A549 (cell line): ENCODE measurements around the gene PRPF40A. TPM values are rescaled to one million over a fixed set of nuclear protein-coding genes. Genes with fewer than 3 reads are reported as not detected.

Source experiments
- ATAC-seq, 2 experiments: fragments of 200-7000 bp in 1 of 2; fragments of >200 bp in 1 of 2; cut with Nextera tagmentation in 1 of 2; cut with Tn5 transposase in 1 of 2; 3 replicates each; pipeline versions ENCODE4 v1.8.0 to v1.9.1; 2018 to 2020; ENCODE audit warnings: mild to moderate bottlenecking in 1 of 2, moderate library complexity in 1 of 2
- CTCF ChIA-PET: fragments of 300-600 bp; sonication (Branson Sonifier 250); formaldehyde crosslinking; extraction: SDS; loops from one replicate; lab custom pipeline; 2021; ENCODE audit warnings: antibody characterized with exemption, inconsistent platforms; lab: Yijun Ruan, JAX
- POLR2A ChIA-PET: fragments of 350-600 bp; formaldehyde crosslinking; extraction: SDS; loops from one replicate; lab custom pipeline; 2021; ENCODE audit warnings: antibody characterized with exemption, inconsistent platforms; lab: Yijun Ruan, JAX
- DNase-seq, 2 experiments: peaks; one replicate each; pipeline versions ENCODE4 v3.0.0 to v3.0.0-alpha.2; 2011 to 2016; ENCODE audit warnings: low read depth in 1 of 2, low spot score in 1 of 2
- FAIRE-seq: peaks from 2 replicates; lab custom pipeline; 2011; peaks lifted over from hg19 to GRCh38; lab: Jason Lieb, UNC
- H3K27ac ChIP-seq, 2 experiments: fragments of >200 bp; sonication (Bioruptor Twin); formaldehyde crosslinking; 3 replicates each; pipeline ENCODE4 v1.5.1; 2016 to 2017
- H3K4me1 ChIP-seq: fragments of >200 bp; sonication (Bioruptor Twin); formaldehyde crosslinking; 3 replicates; pipeline ENCODE4 v1.6.1; 2016
- H3K4me2 ChIP-seq: fragments of >200 bp; sonication (Bioruptor Twin); formaldehyde crosslinking; 3 replicates; pipeline ENCODE4 v1.6.1; 2016
- H3K4me3 ChIP-seq: fragments of >200 bp; sonication (Bioruptor Twin); formaldehyde crosslinking; 3 replicates; pipeline ENCODE4 v1.5.1; 2016
- H3K9me3 ChIP-seq: fragments of >200 bp; sonication (Bioruptor Twin); formaldehyde crosslinking; 3 replicates; pipeline ENCODE4 v1.6.1; 2016
- BHLHE40 ChIP-seq: IDR thresholded peaks from 2 replicates; pipeline ENCODE4 v1.6.1; 2012; ENCODE audit warnings: low read depth, low read length, inconsistent platforms
- CBX2 ChIP-seq: fragments of 200-600 bp; sonication (generic); IDR thresholded peaks from 2 replicates; pipeline ENCODE4 v1.6.1; 2016; ENCODE audit warnings: low read depth, mild to moderate bottlenecking, borderline replicate concordance
- CBX8 ChIP-seq: fragments of 200-600 bp; sonication (generic); IDR thresholded peaks from 2 replicates; pipeline ENCODE4 v1.6.1; 2016
- CHD4 ChIP-seq: fragments of 200-600 bp; sonication (generic); IDR thresholded peaks from 2 replicates; pipeline ENCODE4 v1.6.1; 2016; ENCODE audit warnings: antibody characterized with exemption, mild to moderate bottlenecking, borderline replicate concordance
- EHF ChIP-seq: fragments of 250-450 bp; sonication (Bioruptor Pico); IDR thresholded peaks from 2 replicates; pipeline ENCODE4 v1.5.0; 2020; ENCODE audit warnings: mild to moderate bottlenecking
- EHMT2 ChIP-seq: fragments of 200-600 bp; sonication (generic); IDR thresholded peaks from 2 replicates; pipeline ENCODE4 v1.6.1; 2016; ENCODE audit warnings: antibody characterized with exemption, low read depth, mild to moderate bottlenecking, moderate library complexity
- ESRRA ChIP-seq: fragments of 150-350 bp; IDR thresholded peaks from 2 replicates; pipeline ENCODE4 v1.6.1; 2014; ENCODE audit warnings: mild to moderate bottlenecking, low read length, borderline replicate concordance
- FOXS1 ChIP-seq: fragments of 250-450 bp; sonication (Bioruptor Pico); IDR thresholded peaks from 2 replicates; pipeline ENCODE4 v1.5.0; 2020; ENCODE audit warnings: mild to moderate bottlenecking, moderate library complexity
- GATA3 ChIP-seq: IDR thresholded peaks from 2 replicates; pipeline ENCODE4 v1.6.1; 2012; ENCODE audit warnings: borderline replicate concordance
- HDAC2 ChIP-seq: fragments of 200-600 bp; sonication (generic); IDR thresholded peaks from 2 replicates; pipeline ENCODE4 v1.6.1; 2016
- HEYL ChIP-seq: fragments of 250-450 bp; sonication (Bioruptor Pico); IDR thresholded peaks from 2 replicates; pipeline ENCODE4 v1.8.0; 2021; ENCODE audit warnings: mild to moderate bottlenecking, moderate library complexity
- HOXA7 ChIP-seq: fragments of 250-450 bp; sonication (Bioruptor Pico); IDR thresholded peaks from 2 replicates; pipeline ENCODE4 v1.5.0; 2020; ENCODE audit warnings: mild to moderate bottlenecking, moderate library complexity
- JUNB ChIP-seq: fragments of >200 bp; sonication (Bioruptor Twin); formaldehyde crosslinking; IDR thresholded peaks from 2 replicates; pipeline ENCODE4 v1.6.1; 2016
- KDM1A ChIP-seq: fragments of 200-600 bp; sonication (generic); IDR thresholded peaks from 2 replicates; pipeline ENCODE4 v1.6.1; 2016; ENCODE audit warnings: low read depth, mild to moderate bottlenecking
- MAFK ChIP-seq: fragments of 450-650 bp; IDR thresholded peaks from 2 replicates; pipeline ENCODE4 v1.6.1; 2014; ENCODE audit not compliant: partially characterized antibody
- NPAS2 ChIP-seq: fragments of 250-450 bp; sonication (Bioruptor Pico); IDR thresholded peaks from 2 replicates; pipeline ENCODE4 v1.8.0; 2022; ENCODE audit warnings: mild to moderate bottlenecking, moderate library complexity, borderline replicate concordance
- RARB ChIP-seq: fragments of 250-450 bp; sonication (Bioruptor Pico); IDR thresholded peaks from 2 replicates; pipeline ENCODE4 v1.8.0; 2021; ENCODE audit warnings: mild to moderate bottlenecking, moderate library complexity
- RFX5 ChIP-seq: fragments of 450-650 bp; IDR thresholded peaks from 2 replicates; pipeline ENCODE4 v1.7.1; 2014; ENCODE audit warnings: antibody characterized with exemption, mild to moderate bottlenecking, moderate library complexity
- RNF2 ChIP-seq: fragments of 200-600 bp; sonication (generic); IDR thresholded peaks from 2 replicates; pipeline ENCODE4 v1.6.1; 2016; ENCODE audit warnings: low read depth, mild to moderate bottlenecking, antibody characterized with exemption, moderate library complexity, borderline replicate concordance
- SMC3 ChIP-seq: fragments of >200 bp; sonication (Bioruptor Twin); formaldehyde crosslinking; IDR thresholded peaks from 3 replicates; pipeline ENCODE4 v1.6.1; 2018; ENCODE audit warnings: inconsistent platforms
- SREBF2 ChIP-seq: fragments of 450-650 bp; IDR thresholded peaks from 2 replicates; pipeline ENCODE4 v1.6.1; 2014; ENCODE audit warnings: mild to moderate bottlenecking, moderate library complexity
- TP53 ChIP-seq: fragments of 250-450 bp; sonication (Bioruptor Pico); IDR thresholded peaks from 2 replicates; pipeline ENCODE4 v1.5.0; 2021; ENCODE audit warnings: mild to moderate bottlenecking, moderate library complexity
- ZNF302 ChIP-seq: fragments of 250-450 bp; sonication (Bioruptor Pico); IDR thresholded peaks from 2 replicates; pipeline ENCODE4 v1.9.0; 2021; ENCODE audit warnings: inconsistent platforms, mild to moderate bottlenecking, moderate library complexity
- WGBS: methylation state at CpG from one replicate; pipeline ENCODE4 v1.1.6; 2017; ENCODE audit errors: missing lambda C conversion rate; 5-methylcytosine and 5-hydroxymethylcytosine counted together
- polyA plus RNA-seq, 4 experiments: library from polyadenylated mRNA; depleted of rRNA in 3 of 4; stranded (reverse); fragments of >200 nt; fragmentation: RNase III in 1 of 4; extraction: RNeasy Plus Mini Kit Qiagen cat#74134 plus additional on column Dnase treatment in 1 of 4; gene quantifications; 2 replicates in 3 of 4; 3 replicates in 1 of 4; pipeline ENCODE4 v1.2.3, GENCODE V29; 2011 to 2017
- TF ChIP-seq, protein P1 (sequence below): IDR thresholded peaks from 2 replicates; pipeline ENCODE4 v1.6.1; 2012; ENCODE audit warnings: low read depth, borderline replicate concordance
- TF ChIP-seq, protein P2 (sequence below): fragments of >200 bp; sonication (Bioruptor Twin); formaldehyde crosslinking; IDR thresholded peaks from 2 replicates; pipeline ENCODE4 v1.6.1; 2016
- TF ChIP-seq, protein P3 (sequence below): fragments of 200-600 bp; sonication (generic); IDR thresholded peaks from 2 replicates; pipeline ENCODE4 v1.6.1; 2016; ENCODE audit warnings: antibody characterized with exemption, mild to moderate bottlenecking, moderate library complexity

The PRPF40A gene
- polyA plus RNA-seq, 2 of the 4 experiments (the other 2 are of a cell fraction) = 75.1 to 186 TPM

DNA sequence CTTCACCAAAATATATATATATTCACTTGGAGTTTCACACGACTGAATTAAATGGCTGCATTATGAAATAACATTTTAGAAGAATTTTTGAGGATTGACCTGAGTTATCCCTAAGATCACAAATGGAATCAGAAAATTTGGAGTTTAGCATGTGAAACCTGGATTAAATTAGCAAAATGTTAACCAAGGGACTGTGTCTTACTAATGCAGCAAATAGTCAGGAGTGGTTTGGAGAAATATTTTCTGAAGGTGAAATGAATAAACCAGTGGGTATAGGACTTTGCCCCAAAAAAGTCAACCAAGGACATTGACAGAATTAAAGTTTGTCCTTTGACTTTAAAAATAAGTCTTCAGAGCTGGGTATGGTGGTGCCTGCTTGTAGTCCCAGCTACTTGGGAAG is 111.2 kb downstream of the PRPF40A start:
- Histone ChIP-seq H3K9me3 (no peaks in the 10 kb centered on the region), H3K4me2 (no peak overlapping the region), H3K4me1 (no peaks in the 10 kb centered on the region), H3K27ac (no peak overlapping the region), H3K4me3 (no peak overlapping the region)
- DNase-seq = no peak
- ATAC-seq = no peak
- ChIA-PET POLR2A (interaction anchor here (0.6 kb wide), 1 partner anchor 31 kb away, joined by 4 read pairs; no protein-coding TSS in a partner anchor), CTCF (interaction anchor here (0.8 to 1.2 kb wide), 2 partner anchors 8 to 17 kb away, joined by 3 read pairs; no protein-coding TSS in a partner anchor)
- no peak for TF ChIP-seq CHD4
- no peak for TF ChIP-seq RFX5
- no peak for TF ChIP-seq FOXS1 (CRISPR knock-in tag)
- TF ChIP-seq EHMT2 = no peak
- no peak for TF ChIP-seq KDM1A
- TF ChIP-seq, protein P1, sequence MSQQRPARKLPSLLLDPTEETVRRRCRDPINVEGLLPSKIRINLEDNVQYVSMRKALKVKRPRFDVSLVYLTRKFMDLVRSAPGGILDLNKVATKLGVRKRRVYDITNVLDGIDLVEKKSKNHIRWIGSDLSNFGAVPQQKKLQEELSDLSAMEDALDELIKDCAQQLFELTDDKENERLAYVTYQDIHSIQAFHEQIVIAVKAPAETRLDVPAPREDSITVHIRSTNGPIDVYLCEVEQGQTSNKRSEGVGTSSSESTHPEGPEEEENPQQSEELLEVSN = no peak
- no peak for TF ChIP-seq BHLHE40
- no peak for TF ChIP-seq RARB
- TF ChIP-seq RNF2 = no peak
- TF ChIP-seq NPAS2 (CRISPR knock-in tag) = no peak
- TF ChIP-seq MAFK = no peak
- no peak for TF ChIP-seq ESRRA
- no peak for TF ChIP-seq ZNF302 (CRISPR knock-in tag)
- no peak for TF ChIP-seq JUNB
- no peak for TF ChIP-seq HEYL (CRISPR knock-in tag)
- TF ChIP-seq HOXA7 (CRISPR knock-in tag) = no peak
- no peak for TF ChIP-seq EHF (CRISPR knock-in tag)
- TF ChIP-seq HDAC2 = no peak
- no peak for FAIRE-seq
- WGBS = 82% methylated on average over 1 of the region's 1 CpG

DNA sequence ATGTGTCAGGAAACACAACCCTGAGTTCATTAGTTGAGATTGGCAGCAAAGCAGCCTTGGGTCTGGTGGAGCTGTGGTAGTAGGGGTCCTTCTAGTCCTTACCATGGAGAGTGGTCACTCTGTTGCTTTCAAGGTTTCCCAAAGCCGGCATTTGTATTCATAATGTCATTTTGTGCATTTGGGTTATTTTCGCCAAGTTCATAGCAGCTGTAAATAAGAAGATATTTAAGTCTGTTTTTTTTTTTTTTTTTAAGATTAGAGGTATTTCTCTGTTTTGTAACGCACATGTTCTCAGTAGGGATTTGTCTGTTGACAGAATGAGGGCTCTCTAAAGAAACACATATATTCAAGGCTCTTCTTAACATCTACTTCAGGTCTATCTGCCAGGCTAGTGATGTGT is 114.1 kb downstream of the PRPF40A start:
- Histone ChIP-seq H3K27ac (no peak overlapping the region), H3K9me3 (no peaks in the 10 kb centered on the region), H3K4me1 (peaks cover 8% of the 10 kb centered on the region; the same call in 2 of the 3 replicates), H3K4me3 (no peak overlapping the region), H3K4me2 (no peak overlapping the region)
- TF ChIP-seq GATA3 (no peak), CBX2 (no peak), SMC3 (no peak), ESRRA (no peak), CBX8 (no peak), HDAC2 (no peak), RNF2 (no peak), TP53 (CRISPR knock-in tag) (no peak), SREBF2 (no peak), KDM1A (no peak)
- TF ChIP-seq, protein P2, sequence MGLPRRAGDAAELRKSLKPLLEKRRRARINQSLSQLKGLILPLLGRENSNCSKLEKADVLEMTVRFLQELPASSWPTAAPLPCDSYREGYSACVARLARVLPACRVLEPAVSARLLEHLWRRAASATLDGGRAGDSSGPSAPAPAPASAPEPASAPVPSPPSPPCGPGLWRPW = no peak
- TF ChIP-seq, protein P3, sequence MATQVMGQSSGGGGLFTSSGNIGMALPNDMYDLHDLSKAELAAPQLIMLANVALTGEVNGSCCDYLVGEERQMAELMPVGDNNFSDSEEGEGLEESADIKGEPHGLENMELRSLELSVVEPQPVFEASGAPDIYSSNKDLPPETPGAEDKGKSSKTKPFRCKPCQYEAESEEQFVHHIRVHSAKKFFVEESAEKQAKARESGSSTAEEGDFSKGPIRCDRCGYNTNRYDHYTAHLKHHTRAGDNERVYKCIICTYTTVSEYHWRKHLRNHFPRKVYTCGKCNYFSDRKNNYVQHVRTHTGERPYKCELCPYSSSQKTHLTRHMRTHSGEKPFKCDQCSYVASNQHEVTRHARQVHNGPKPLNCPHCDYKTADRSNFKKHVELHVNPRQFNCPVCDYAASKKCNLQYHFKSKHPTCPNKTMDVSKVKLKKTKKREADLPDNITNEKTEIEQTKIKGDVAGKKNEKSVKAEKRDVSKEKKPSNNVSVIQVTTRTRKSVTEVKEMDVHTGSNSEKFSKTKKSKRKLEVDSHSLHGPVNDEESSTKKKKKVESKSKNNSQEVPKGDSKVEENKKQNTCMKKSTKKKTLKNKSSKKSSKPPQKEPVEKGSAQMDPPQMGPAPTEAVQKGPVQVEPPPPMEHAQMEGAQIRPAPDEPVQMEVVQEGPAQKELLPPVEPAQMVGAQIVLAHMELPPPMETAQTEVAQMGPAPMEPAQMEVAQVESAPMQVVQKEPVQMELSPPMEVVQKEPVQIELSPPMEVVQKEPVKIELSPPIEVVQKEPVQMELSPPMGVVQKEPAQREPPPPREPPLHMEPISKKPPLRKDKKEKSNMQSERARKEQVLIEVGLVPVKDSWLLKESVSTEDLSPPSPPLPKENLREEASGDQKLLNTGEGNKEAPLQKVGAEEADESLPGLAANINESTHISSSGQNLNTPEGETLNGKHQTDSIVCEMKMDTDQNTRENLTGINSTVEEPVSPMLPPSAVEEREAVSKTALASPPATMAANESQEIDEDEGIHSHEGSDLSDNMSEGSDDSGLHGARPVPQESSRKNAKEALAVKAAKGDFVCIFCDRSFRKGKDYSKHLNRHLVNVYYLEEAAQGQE = no peak
- POLR2A ChIA-PET = no interaction called here
- CTCF ChIA-PET = interaction anchor here (1.3 kb wide), 1 partner anchor 15 kb away, joined by 4 read pairs; no protein-coding TSS in a partner anchor
- ATAC-seq (no peak), DNase-seq (no peak), FAIRE-seq (no peak)
- WGBS = 97% methylated on average over 3 of the region's 3 CpGs
